SHP77 (cell line): ENCODE results near the gene AMPH.
A peak's percentile ranks its signal among the peaks of the same experiment; 100 is the strongest.
"Not testable (repeated sequence)": the region's sequence is repeated elsewhere in the genome, so short reads cannot be mapped to it uniquely, and the experiment has no call there.

Experiments used
- DNase-seq, 2 experiments: peaks; one replicate each; lab custom pipeline; 2025; lab: John Stamatoyannopoulos, UW

AMPH gene

GRCh38 chr7:38351601-38352000 is 279.6 kb downstream of the AMPH start:
- no peak for DNase-seq

GRCh38 chr7:38350777-38351176 is 280.4 kb downstream of the AMPH start:
- DNase-seq: not testable (repeated sequence)

- DNase-seq: not testable (repeated sequence)
Observed at GRCh38 chr7:38349869-38350583, 281.1 kb downstream of the AMPH start.

- DNase-seq: not testable (repeated sequence)
Observed at GRCh38 chr7:38349126-38349795, 281.9 kb downstream of the AMPH start.

GRCh38 chr7:38345299-38346172 is 285.6 kb downstream of the AMPH start:
- peak; percentile 55 to 61 for DNase-seq

GRCh38 chr7:38344741-38345140 is 286.4 kb downstream of the AMPH start:
- DNase-seq: not testable (repeated sequence)

- DNase-seq: not testable (repeated sequence)
Observed at GRCh38 chr7:38342135-38342534, 289.0 kb downstream of the AMPH start.

GRCh38 chr7:38341172-38341705 is 289.9 kb downstream of the AMPH start:
- DNase-seq: not testable (repeated sequence)

- no peak for DNase-seq
Observed at GRCh38 chr7:38339953-38340819, 291.0 kb downstream of the AMPH start.

- not testable (repeated sequence) for DNase-seq
Observed at GRCh38 chr7:38336148-38336515, 295.0 kb downstream of the AMPH start.

- peak; percentile 78 to 90 for DNase-seq
Observed at GRCh38 chr7:38335492-38336147, 295.6 kb downstream of the AMPH start.

- DNase-seq: no peak
Observed at GRCh38 chr7:38335128-38335491, 296.1 kb downstream of the AMPH start.

GRCh38 chr7:38334163-38334562 is 297.0 kb downstream of the AMPH start:
- no peak for DNase-seq
